MG63 (cell line): ENCODE measurements around the gene PLCL2. TPM values are rescaled to one million over a fixed set of nuclear protein-coding genes. Genes with fewer than 3 reads are reported as not detected.
"Not testable (repeated sequence)": the region's sequence is repeated elsewhere in the genome, so short reads cannot be mapped to it uniquely, and the experiment has no call there.

ENCODE experiments used
- DNase-seq: peaks from one replicate; pipeline ENCODE4 v3.0.0-alpha.2; 2020
- H3K27me3 ChIP-seq: fragments of 250-450 bp; sonication (Bioruptor Pico); 2 replicates; pipeline ENCODE4 v1.5.1; 2020; ENCODE audit warnings: mild to moderate bottlenecking, moderate library complexity
- H3K36me3 ChIP-seq: fragments of 250-450 bp; sonication (Bioruptor Pico); 2 replicates; pipeline ENCODE4 v1.5.1; 2020; ENCODE audit warnings: mild to moderate bottlenecking, moderate library complexity
- H3K4me3 ChIP-seq: fragments of 250-450 bp; sonication (Bioruptor Pico); 2 replicates; pipeline ENCODE4 v1.5.1; 2020; ENCODE audit warnings: mild to moderate bottlenecking, moderate library complexity
- H3K9me3 ChIP-seq: fragments of 250-450 bp; sonication (Bioruptor Pico); 2 replicates; pipeline ENCODE4 v1.5.1; 2020; ENCODE audit warnings: mild to moderate bottlenecking, moderate library complexity
- total RNA-seq: library from RNA; depleted of rRNA; stranded (reverse); fragments of >200 nt; shearing (Covaris generic); gene quantifications from 2 replicates; pipeline ENCODE4 v1.2.3, GENCODE V29; 2014; ENCODE audit warnings: low replicate concordance

Gene PLCL2
- total RNA-seq, 1 experiment from 2014 or later = 6.2 TPM

- no peaks in the 10 kb centered on the region for H3K9me3 ChIP-seq
- DNase-seq = no peak
Observed at GRCh38 chr3:16961621-16962205, 77.0 kb downstream of the PLCL2 start.

GRCh38 chr3:16975083-16975482, 90.3 kb downstream of the PLCL2 start:
- no peaks in the 10 kb centered on the region for H3K9me3 ChIP-seq
- H3K27me3 ChIP-seq = no peaks in the 10 kb centered on the region
- no peak for DNase-seq
- H3K36me3 ChIP-seq = no peaks in the 10 kb centered on the region
- no peak overlapping the region for H3K4me3 ChIP-seq

More at GRCh38 chr3:16961621-16962205, 77.0 kb downstream of the PLCL2 start:
- H3K4me3 ChIP-seq = no peak overlapping the region
- H3K27me3 ChIP-seq = no peaks in the 10 kb centered on the region
- H3K36me3 ChIP-seq = no peaks in the 10 kb centered on the region

- H3K4me3 ChIP-seq = no peak overlapping the region
- DNase-seq = peak; percentile 2
Observed at GRCh38 chr3:16978234-16978920, 93.6 kb downstream of the PLCL2 start.

GRCh38 chr3:16978921-16979271, 94.1 kb downstream of the PLCL2 start:
- no peak overlapping the region for H3K4me3 ChIP-seq
- DNase-seq = no peak
- H3K36me3 ChIP-seq = no peaks in the 10 kb centered on the region
- H3K27me3 ChIP-seq = no peaks in the 10 kb centered on the region
- H3K9me3 ChIP-seq = no peaks in the 10 kb centered on the region

More at GRCh38 chr3:16978234-16978920, 93.6 kb downstream of the PLCL2 start:
- H3K36me3 ChIP-seq = no peaks in the 10 kb centered on the region
- no peaks in the 10 kb centered on the region for H3K27me3 ChIP-seq
- no peaks in the 10 kb centered on the region for H3K9me3 ChIP-seq

- H3K36me3 ChIP-seq, H3K27me3 ChIP-seq, H3K9me3 ChIP-seq, DNase-seq, H3K4me3 ChIP-seq: not testable (repeated sequence)
Observed at GRCh38 chr3:16979769-16980515, 95.2 kb downstream of the PLCL2 start.

GRCh38 chr3:16980526-16980925, 95.8 kb downstream of the PLCL2 start:
- not testable (repeated sequence) for H3K4me3 ChIP-seq, DNase-seq, H3K27me3 ChIP-seq, H3K9me3 ChIP-seq, H3K36me3 ChIP-seq

GRCh38 chr3:16982460-16982859, 97.7 kb downstream of the PLCL2 start:
- Histone ChIP-seq H3K27me3 (no peaks in the 10 kb centered on the region), H3K4me3 (no peak overlapping the region), H3K9me3 (no peaks in the 10 kb centered on the region), H3K36me3 (no peaks in the 10 kb centered on the region)
- DNase-seq = no peak

GRCh38 chr3:16985608-16986007, 100.9 kb downstream of the PLCL2 start:
- Histone ChIP-seq H3K36me3 (no peaks in the 10 kb centered on the region), H3K27me3 (no peaks in the 10 kb centered on the region), H3K9me3 (no peaks in the 10 kb centered on the region), H3K4me3 (no peak overlapping the region)
- no peak for DNase-seq

GRCh38 chr3:16987141-16987540, 102.4 kb downstream of the PLCL2 start:
- DNase-seq = no peak
- H3K9me3 ChIP-seq = no peaks in the 10 kb centered on the region
- no peaks in the 10 kb centered on the region for H3K27me3 ChIP-seq
- H3K4me3 ChIP-seq = no peak overlapping the region
- H3K36me3 ChIP-seq = no peaks in the 10 kb centered on the region

- DNase-seq = no peak
- Histone ChIP-seq H3K27me3 (no peaks in the 10 kb centered on the region), H3K9me3 (no peaks in the 10 kb centered on the region), H3K36me3 (no peaks in the 10 kb centered on the region), H3K4me3 (no peak overlapping the region)
Observed at GRCh38 chr3:16990163-16990562, 105.4 kb downstream of the PLCL2 start.

- Histone ChIP-seq H3K27me3 (no peaks in the 10 kb centered on the region), H3K36me3 (no peaks in the 10 kb centered on the region), H3K9me3 (no peaks in the 10 kb centered on the region), H3K4me3 (no peak overlapping the region)
- no peak for DNase-seq
Observed at GRCh38 chr3:16992198-16992597, 107.4 kb downstream of the PLCL2 start.

- no peaks in the 10 kb centered on the region for H3K36me3 ChIP-seq
- no peak overlapping the region for H3K4me3 ChIP-seq
- no peaks in the 10 kb centered on the region for H3K27me3 ChIP-seq
- H3K9me3 ChIP-seq = no peaks in the 10 kb centered on the region
- DNase-seq = no peak
Observed at GRCh38 chr3:16993227-16993626, 108.5 kb downstream of the PLCL2 start.

- H3K27me3 ChIP-seq = no peaks in the 10 kb centered on the region
- no peak overlapping the region for H3K4me3 ChIP-seq
- H3K9me3 ChIP-seq = no peaks in the 10 kb centered on the region
- no peaks in the 10 kb centered on the region for H3K36me3 ChIP-seq
- DNase-seq = no peak
Observed at GRCh38 chr3:16994854-16995525, 110.2 kb downstream of the PLCL2 start.

- Histone ChIP-seq H3K4me3 (no peak overlapping the region), H3K36me3 (no peaks in the 10 kb centered on the region), H3K9me3 (no peaks in the 10 kb centered on the region), H3K27me3 (no peaks in the 10 kb centered on the region)
- DNase-seq = no peak
Observed at GRCh38 chr3:16995601-16996000, 110.8 kb downstream of the PLCL2 start.

- Histone ChIP-seq H3K36me3 (no peaks in the 10 kb centered on the region), H3K4me3 (no peak overlapping the region), H3K27me3 (no peaks in the 10 kb centered on the region), H3K9me3 (peaks cover 3% of the 10 kb centered on the region; the same call in 1 of the 2 replicates)
- no peak for DNase-seq
Observed at GRCh38 chr3:16998236-16998923, 113.6 kb downstream of the PLCL2 start.

GRCh38 chr3:16999161-16999560, 114.4 kb downstream of the PLCL2 start:
- Histone ChIP-seq H3K9me3 (peaks cover 3% of the 10 kb centered on the region; the same call in 1 of the 2 replicates), H3K27me3 (no peaks in the 10 kb centered on the region), H3K36me3 (no peaks in the 10 kb centered on the region), H3K4me3 (no peak overlapping the region)
- DNase-seq = no peak

- Histone ChIP-seq H3K4me3 (no peak overlapping the region), H3K9me3 (peaks cover 3% of the 10 kb centered on the region; the same call in 1 of the 2 replicates), H3K36me3 (no peaks in the 10 kb centered on the region), H3K27me3 (no peaks in the 10 kb centered on the region)
- DNase-seq = no peak
Observed at GRCh38 chr3:16999871-17000270, 115.1 kb downstream of the PLCL2 start.
